Ovary (tissue), 3 donors: Measurements from ENCODE around the gene AP3B1.

Experiments
- CTCF ChIP-seq, 3 donors: fragments of 450-650 bp in 2 of 3; fragments of 200-600 bp in 1 of 3; IDR thresholded peaks; one replicate each; pipeline versions ENCODE4 v1.5.1 to v1.8.0; 2016 to 2022; ENCODE audit warnings: antibody characterized with exemption in 3 of 3, mild to moderate bottlenecking in 1 of 3
- EP300 ChIP-seq: sonication (generic); formaldehyde crosslinking; IDR thresholded peaks from one replicate; pipeline ENCODE4 v1.6.1; 2017; ENCODE audit warnings: antibody characterized with exemption
- POLR2A ChIP-seq: fragments of 450-650 bp; IDR thresholded peaks from one replicate; pipeline ENCODE4 v1.6.1; 2017; ENCODE audit warnings: antibody characterized with exemption, mild to moderate bottlenecking, moderate library complexity
- donor health status: DM: no; HTN: no; CAD: no.

- no peak for TF ChIP-seq CTCF (IDR thresholded peaks at IDR 0.05)
- TF ChIP-seq POLR2A = no peak
- TF ChIP-seq EP300 = no peak
These were observed 29.3 kb downstream of the AP3B1 start for GRCh38 chr5:78265163-78265562.
